HL-60 (cell line): Measurements from ENCODE around the gene GMDS.

Source experiments
- DNase-seq, 2 experiments: peaks; one replicate each; pipeline ENCODE4 v3.0.0-alpha.2; 2010 to 2020; ENCODE audit warnings: low read depth in 1 of 2, low spot score in 1 of 2
- H3K27ac ChIP-seq: fragments of 250-450 bp; sonication (Bioruptor Pico); replicated peaks from 2 replicates; pipeline ENCODE4 v1.5.1; 2020; ENCODE audit warnings: mild to moderate bottlenecking, moderate library complexity
- H3K27me3 ChIP-seq: fragments of 250-450 bp; sonication (Bioruptor Pico); 2 replicates; pipeline ENCODE4 v1.5.1; 2021; ENCODE audit warnings: mild to moderate bottlenecking, moderate library complexity; ENCODE audit not compliant: insufficient read depth, poor library complexity, severe bottlenecking
- H3K4me3 ChIP-seq: replicated peaks from 2 replicates; pipeline ENCODE4 v1.5.1; 2011; ENCODE audit warnings: mild to moderate bottlenecking, control low read depth, low read length; ENCODE audit not compliant: insufficient read depth
- CTCF ChIP-seq: IDR thresholded peaks from one replicate; pipeline ENCODE4 v1.5.1; 2011; ENCODE audit warnings: low read length, control low read depth, inconsistent platforms; ENCODE audit not compliant: insufficient read depth
- GABPA ChIP-seq: IDR thresholded peaks from 2 replicates; pipeline ENCODE4 v1.6.1; 2012; ENCODE audit warnings: low read depth
- POLR2AphosphoS5 ChIP-seq: IDR thresholded peaks from 2 replicates; pipeline ENCODE4 v1.6.1; 2012; ENCODE audit warnings: low read depth
- REST ChIP-seq: IDR thresholded peaks from 2 replicates; pipeline ENCODE4 v1.6.1; 2012; ENCODE audit warnings: low read depth; ENCODE audit not compliant: insufficient replicate concordance
- SPI1 ChIP-seq: IDR thresholded peaks from 2 replicates; pipeline ENCODE4 v1.6.1; 2012; ENCODE audit warnings: low read depth, mild to moderate bottlenecking, borderline replicate concordance

GMDS gene

DNA sequence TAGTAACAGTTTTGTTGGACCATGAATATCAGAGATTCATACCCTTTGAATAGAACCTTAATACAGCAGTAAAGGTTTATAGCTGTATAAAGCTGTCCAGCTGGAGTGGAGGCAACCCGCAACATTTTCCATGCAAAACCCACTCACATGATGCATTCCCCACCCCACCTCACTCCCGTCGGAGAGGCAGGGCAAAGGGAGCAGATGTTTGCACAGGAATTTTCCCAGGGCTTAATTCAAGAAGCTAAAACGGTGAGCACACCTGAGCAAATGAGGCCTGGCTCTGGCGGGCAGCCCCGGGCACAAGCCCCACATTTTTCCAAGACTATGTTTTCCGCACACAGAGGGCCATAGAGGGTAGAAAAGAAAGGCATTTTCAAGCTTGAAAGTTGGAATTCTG, 444.0 kb downstream of the GMDS start:
- H3K27ac ChIP-seq, result no peak overlapping the region
- H3K4me3 ChIP-seq, result no peak overlapping the region
- DNase-seq, result no peak
- no peaks in the 10 kb centered on the region for H3K27me3 ChIP-seq
- no peak for TF ChIP-seq REST
- no peak for TF ChIP-seq GABPA
- TF ChIP-seq CTCF, result no peak
- no peak for TF ChIP-seq POLR2AphosphoS5
- TF ChIP-seq SPI1, result no peak

GRCh38 chr6:1800845-1801244, 444.6 kb downstream of the GMDS start:
- Histone ChIP-seq H3K27me3 (no peaks in the 10 kb centered on the region), H3K4me3 (no peak overlapping the region), H3K27ac (no peak overlapping the region)
- no peak for DNase-seq
- no peak for TF ChIP-seq SPI1
- no peak for TF ChIP-seq POLR2AphosphoS5
- TF ChIP-seq REST, result no peak
- no peak for TF ChIP-seq CTCF
- no peak for TF ChIP-seq GABPA

GRCh38 chr6:1798965-1799325, 446.5 kb downstream of the GMDS start:
- H3K4me3 ChIP-seq, result no peak overlapping the region
- H3K27ac ChIP-seq, result no peak overlapping the region
- TF ChIP-seq POLR2AphosphoS5 (no peak), REST (no peak), CTCF (no peak), GABPA (no peak), SPI1 (no peak)
- no peaks in the 10 kb centered on the region for H3K27me3 ChIP-seq
- DNase-seq, result no peak
